D341Med (cell line): ENCODE results near the gene TBPL2.
"Not testable (repeated sequence)": the region's sequence is repeated elsewhere in the genome, so short reads cannot be mapped to it uniquely, and the experiment has no call there.

Experiments used
- DNase-seq: peaks from one replicate; pipeline ENCODE4 v3.0.0; 2012; ENCODE audit warnings: low spot score

Gene TBPL2

GRCh38 chr14:55401751-55402150 is 38.7 kb downstream of the TBPL2 start:
- no peak for DNase-seq

GRCh38 chr14:55399852-55400251 is 40.6 kb downstream of the TBPL2 start:
- no peak for DNase-seq

- no peak for DNase-seq
Measured at GRCh38 chr14:55399183-55399582, 41.2 kb downstream of the TBPL2 start.

- no peak for DNase-seq
Measured at GRCh38 chr14:55398679-55399078, 41.7 kb downstream of the TBPL2 start.

GRCh38 chr14:55389330-55389729 is 51.1 kb downstream of the TBPL2 start:
- no peak for DNase-seq

GRCh38 chr14:55388160-55388559 is 52.3 kb downstream of the TBPL2 start:
- DNase-seq = no peak

GRCh38 chr14:55387121-55387520 is 53.3 kb downstream of the TBPL2 start:
- DNase-seq = no peak

- DNase-seq = no peak
Measured at GRCh38 chr14:55386037-55386808, 54.2 kb downstream of the TBPL2 start.

- no peak for DNase-seq
Measured at GRCh38 chr14:55384536-55384935, 55.9 kb downstream of the TBPL2 start.

GRCh38 chr14:55383541-55384140 is 56.8 kb downstream of the TBPL2 start:
- no peak for DNase-seq

- DNase-seq = not testable (repeated sequence)
Measured at GRCh38 chr14:55383056-55383466, 57.4 kb downstream of the TBPL2 start.

GRCh38 chr14:55382483-55382882 is 57.9 kb downstream of the TBPL2 start:
- no peak for DNase-seq

- DNase-seq = no peak
Measured at GRCh38 chr14:55381561-55381960, 58.9 kb downstream of the TBPL2 start.

- no peak for DNase-seq
Measured at GRCh38 chr14:55381040-55381439, 59.4 kb downstream of the TBPL2 start.

- no peak for DNase-seq
Measured at GRCh38 chr14:55377236-55377635, 63.2 kb downstream of the TBPL2 start.

- no peak for DNase-seq
Measured at GRCh38 chr14:55374771-55375170, 65.6 kb downstream of the TBPL2 start.

- no peak for DNase-seq
Measured at GRCh38 chr14:55373784-55374705, 66.4 kb downstream of the TBPL2 start.

GRCh38 chr14:55372825-55373224 is 67.6 kb downstream of the TBPL2 start:
- DNase-seq = no peak

- no peak for DNase-seq
Measured at GRCh38 chr14:55372423-55372822, 68.0 kb downstream of the TBPL2 start.

GRCh38 chr14:55370883-55371455 is 69.4 kb downstream of the TBPL2 start:
- no peak for DNase-seq

GRCh38 chr14:55366271-55366670 is 74.1 kb downstream of the TBPL2 start:
- no peak for DNase-seq
